ENCODE measurements around the gene ATXN2.

The ATXN2 gene

DNA sequence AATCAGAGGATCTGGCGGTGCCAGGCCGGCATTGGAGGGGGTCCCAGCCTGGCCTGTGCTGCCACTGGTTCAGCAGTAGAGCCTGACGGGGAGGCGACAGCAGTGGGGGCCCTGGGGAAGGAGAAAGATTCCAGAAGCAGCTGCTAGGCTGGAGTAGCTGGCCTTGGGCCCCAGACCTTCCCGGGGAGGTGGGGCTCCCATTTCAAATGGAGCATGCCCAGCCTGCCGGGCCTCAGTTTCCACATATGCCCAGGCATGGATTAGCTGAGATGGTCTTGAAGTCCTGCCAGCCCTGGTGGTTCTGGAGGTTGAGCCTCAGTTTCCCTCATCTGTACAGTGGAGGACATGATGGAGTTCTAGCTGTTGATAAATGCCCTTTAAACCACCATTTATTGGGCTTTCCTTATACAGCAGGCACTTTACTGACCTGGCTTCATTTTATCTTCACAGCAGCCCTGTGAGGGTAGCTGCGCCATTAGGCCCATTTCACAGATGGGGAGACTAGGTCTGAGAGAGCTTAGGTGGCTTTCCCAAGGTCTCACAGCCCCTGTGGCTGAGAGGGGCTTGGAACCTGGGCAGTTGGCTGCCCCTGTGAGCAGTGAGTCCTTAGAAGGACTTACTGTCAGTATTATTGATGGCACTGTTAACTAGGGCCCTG lies 171.6 kb downstream of the ATXN2 start:
- Histone ChIP-seq H3K36me3 (ENCODE audit: control insufficient read depth, low read depth, low read length) (peaks cover 3% of the 10 kb centered on the region), H3K27me3 (ENCODE audit: control insufficient read depth, insufficient read depth, low read length) (no peaks in the 10 kb centered on the region), H3K9ac (ENCODE audit: low read length) (no peak overlapping the region), H3K4me1 (ENCODE audit: control insufficient read depth, low read depth, low read length) (peaks cover 11% of the 10 kb centered on the region), H3K4me3 (ENCODE audit: low read length) (no peak overlapping the region), H3K27ac (ENCODE audit: low read length) (no peak overlapping the region), H3K9me3 (ENCODE audit: control insufficient read depth, low read depth, low read length) (no peaks in the 10 kb centered on the region)

DNA sequence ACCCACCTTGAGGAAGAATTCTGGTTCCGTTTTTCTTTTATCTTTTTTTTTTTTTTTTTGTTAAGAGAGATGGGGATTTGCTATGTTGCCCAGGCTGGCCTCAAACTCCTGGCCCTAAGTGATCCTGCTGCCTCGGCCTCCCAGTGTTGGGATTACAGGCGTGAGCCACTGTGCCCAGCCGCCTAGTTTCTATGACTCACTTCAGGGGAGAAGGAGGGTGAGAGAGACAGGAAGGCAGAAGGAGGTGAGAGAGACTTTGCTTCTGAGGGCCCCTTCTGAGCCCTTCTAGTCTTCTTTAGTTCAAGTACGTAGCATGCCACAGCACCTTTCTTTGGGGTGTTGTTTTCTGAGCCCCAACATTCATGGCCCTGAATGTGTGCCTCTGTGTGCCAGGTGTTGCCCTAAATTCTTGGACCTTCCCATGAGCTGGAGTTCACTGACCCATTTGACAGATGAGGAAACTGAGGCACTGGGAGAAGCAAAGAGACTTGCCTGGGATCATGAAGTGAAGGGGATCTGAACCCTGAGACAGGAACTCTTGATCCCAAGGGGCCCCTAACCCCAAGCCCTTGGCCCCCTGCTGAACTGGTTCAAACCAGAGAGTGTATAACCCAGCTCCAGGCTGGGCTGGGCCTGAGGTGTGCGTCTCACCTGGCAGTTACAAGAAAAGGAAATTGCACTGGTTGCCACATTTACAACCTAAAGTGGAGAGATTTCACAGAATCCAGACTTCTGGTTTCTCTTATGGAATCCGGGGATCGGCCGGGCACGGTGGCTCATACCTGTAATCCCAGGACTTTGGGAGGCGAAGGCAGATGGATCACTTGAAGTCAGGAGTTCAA lies 172.6 kb downstream of the ATXN2 start:
- Histone ChIP-seq H3K9me3 (ENCODE audit: control insufficient read depth, low read depth, low read length) (no peaks in the 10 kb centered on the region), H3K4me3 (ENCODE audit: low read length) (no peak overlapping the region), H3K27me3 (ENCODE audit: control insufficient read depth, insufficient read depth, low read length) (no peaks in the 10 kb centered on the region), H3K4me1 (ENCODE audit: control insufficient read depth, low read depth, low read length) (peaks cover 16% of the 10 kb centered on the region), H3K36me3 (ENCODE audit: control insufficient read depth, low read depth, low read length) (peaks cover 3% of the 10 kb centered on the region), H3K9ac (ENCODE audit: low read length) (no peak overlapping the region), H3K27ac (ENCODE audit: low read length) (no peak overlapping the region)

DNA sequence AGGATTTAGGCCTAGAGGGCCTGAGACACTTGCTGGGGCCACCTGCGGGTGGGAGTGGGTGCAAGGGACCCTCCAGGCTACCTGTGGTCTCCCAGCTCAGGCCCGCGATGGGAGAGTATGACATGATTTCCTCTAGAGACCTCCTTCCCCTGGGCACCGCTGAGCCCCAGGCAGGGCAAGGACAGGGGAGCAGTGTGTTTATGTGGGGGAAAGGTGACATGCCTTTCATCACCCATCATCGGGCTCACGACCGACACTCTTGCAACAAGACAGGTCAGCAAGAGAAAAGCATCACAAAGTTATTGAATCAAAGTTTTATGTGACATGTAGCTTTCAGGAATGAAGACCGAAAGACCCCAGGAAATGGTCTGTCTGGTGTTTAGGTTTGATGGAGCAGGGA lies 173.5 kb downstream of the ATXN2 start:
- peaks cover 13% of the 10 kb centered on the region for H3K4me1 ChIP-seq (ENCODE audit: control insufficient read depth, low read depth, low read length)
- H3K4me3 ChIP-seq (ENCODE audit: low read length) = no peak overlapping the region
- peaks cover 3% of the 10 kb centered on the region for H3K36me3 ChIP-seq (ENCODE audit: control insufficient read depth, low read depth, low read length)
- H3K9ac ChIP-seq (ENCODE audit: low read length) = no peak overlapping the region
- no peaks in the 10 kb centered on the region for H3K27me3 ChIP-seq (ENCODE audit: control insufficient read depth, insufficient read depth, low read length)
- H3K9me3 ChIP-seq (ENCODE audit: control insufficient read depth, low read depth, low read length) = no peaks in the 10 kb centered on the region
- H3K27ac ChIP-seq (ENCODE audit: low read length) = no peak overlapping the region

DNA sequence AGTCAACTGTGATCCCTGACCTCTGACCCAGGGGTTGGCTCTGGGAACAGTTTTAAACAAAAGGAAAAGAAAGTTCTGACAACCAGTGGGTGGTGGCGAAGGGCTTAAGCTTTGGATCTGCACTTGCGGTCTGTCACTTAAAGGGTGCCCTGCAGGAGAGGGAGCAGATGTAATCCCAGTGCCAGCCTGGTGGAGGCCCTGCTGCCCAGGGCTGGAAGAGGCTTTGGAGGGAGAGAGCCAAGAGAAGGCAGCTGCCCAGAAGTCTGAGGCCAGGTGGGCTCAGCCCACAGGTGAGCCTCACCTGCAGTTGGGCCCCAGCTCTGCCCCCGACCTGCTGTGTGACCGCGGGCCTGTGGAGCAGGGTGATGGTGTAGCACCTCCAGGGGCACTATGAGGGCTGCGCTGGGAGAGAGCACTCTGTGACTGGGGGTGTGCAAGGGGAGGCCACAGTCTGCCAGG lies 174.3 kb downstream of the ATXN2 start:
- Histone ChIP-seq H3K27ac (ENCODE audit: low read length) (no peak overlapping the region), H3K9ac (ENCODE audit: low read length) (no peak overlapping the region), H3K36me3 (ENCODE audit: control insufficient read depth, low read depth, low read length) (peaks cover 3% of the 10 kb centered on the region), H3K27me3 (ENCODE audit: control insufficient read depth, insufficient read depth, low read length) (no peaks in the 10 kb centered on the region), H3K9me3 (ENCODE audit: control insufficient read depth, low read depth, low read length) (no peaks in the 10 kb centered on the region), H3K4me1 (ENCODE audit: control insufficient read depth, low read depth, low read length) (peaks cover 13% of the 10 kb centered on the region), H3K4me3 (ENCODE audit: low read length) (no peak overlapping the region)

DNA sequence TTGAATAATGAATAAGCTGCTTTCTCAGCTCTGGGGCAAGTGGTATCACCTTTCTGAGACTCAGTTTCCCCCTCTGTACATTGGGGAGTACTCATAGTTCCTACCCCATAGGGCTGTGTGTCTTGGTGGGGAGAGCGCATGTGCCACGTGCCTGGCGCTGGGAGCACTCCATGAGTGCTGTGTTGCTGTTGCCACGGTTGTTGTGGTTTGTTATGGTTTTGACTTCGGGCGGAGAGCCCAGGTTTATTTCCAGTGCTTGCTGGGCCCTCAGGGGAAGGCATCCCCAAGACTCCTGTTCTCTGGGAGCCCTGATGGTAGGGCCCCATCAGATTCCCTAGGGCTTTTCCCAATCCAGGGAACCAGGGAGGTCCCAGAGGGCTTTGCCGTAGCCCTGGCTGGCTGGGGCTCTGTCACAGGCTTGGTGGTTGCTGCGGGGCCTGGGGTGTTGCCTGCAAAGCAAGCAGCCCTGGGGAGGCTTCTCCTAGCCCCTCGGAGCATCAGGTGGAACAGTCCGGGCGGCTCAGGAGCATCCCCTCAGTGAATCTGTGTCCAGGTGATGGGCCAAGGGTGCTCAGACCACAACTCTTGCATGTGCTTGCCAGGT lies 174.8 kb downstream of the ATXN2 start:
- H3K27ac ChIP-seq (ENCODE audit: low read length) = no peak overlapping the region
- H3K4me1 ChIP-seq (ENCODE audit: control insufficient read depth, low read depth, low read length) = peaks cover 13% of the 10 kb centered on the region
- H3K36me3 ChIP-seq (ENCODE audit: control insufficient read depth, low read depth, low read length) = peaks cover 9% of the 10 kb centered on the region
- H3K9me3 ChIP-seq (ENCODE audit: control insufficient read depth, low read depth, low read length) = no peaks in the 10 kb centered on the region
- no peak overlapping the region for H3K9ac ChIP-seq (ENCODE audit: low read length)
- no peaks in the 10 kb centered on the region for H3K27me3 ChIP-seq (ENCODE audit: control insufficient read depth, insufficient read depth, low read length)
- no peak overlapping the region for H3K4me3 ChIP-seq (ENCODE audit: low read length)

DNA sequence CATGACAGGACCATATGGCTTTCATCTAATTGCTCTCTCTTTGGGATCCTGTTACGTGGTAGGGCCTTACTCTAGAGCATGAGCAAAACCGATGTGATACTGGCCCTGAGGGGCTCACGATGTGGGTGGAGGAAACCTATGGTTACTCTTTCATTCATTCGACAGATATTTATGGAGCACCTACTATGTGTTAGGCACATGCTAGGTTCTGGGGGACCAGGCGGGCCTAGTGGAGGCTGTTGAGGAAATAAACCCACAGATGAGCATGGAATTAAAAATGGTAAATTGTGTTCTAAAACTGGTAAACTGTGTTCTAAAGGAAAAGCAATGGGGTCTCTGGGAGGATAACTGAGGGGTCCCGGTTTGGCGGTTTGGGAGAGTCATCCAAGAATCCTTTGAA lies 178.6 kb downstream of the ATXN2 start:
- H3K9ac ChIP-seq (ENCODE audit: low read length) = no peak overlapping the region
- no peak overlapping the region for H3K27ac ChIP-seq (ENCODE audit: low read length)
- no peaks in the 10 kb centered on the region for H3K27me3 ChIP-seq (ENCODE audit: control insufficient read depth, insufficient read depth, low read length)
- peaks cover 13% of the 10 kb centered on the region for H3K4me1 ChIP-seq (ENCODE audit: control insufficient read depth, low read depth, low read length)
- H3K4me3 ChIP-seq (ENCODE audit: low read length) = no peak overlapping the region
- no peaks in the 10 kb centered on the region for H3K9me3 ChIP-seq (ENCODE audit: control insufficient read depth, low read depth, low read length)
- peaks cover 6% of the 10 kb centered on the region for H3K36me3 ChIP-seq (ENCODE audit: control insufficient read depth, low read depth, low read length)

DNA sequence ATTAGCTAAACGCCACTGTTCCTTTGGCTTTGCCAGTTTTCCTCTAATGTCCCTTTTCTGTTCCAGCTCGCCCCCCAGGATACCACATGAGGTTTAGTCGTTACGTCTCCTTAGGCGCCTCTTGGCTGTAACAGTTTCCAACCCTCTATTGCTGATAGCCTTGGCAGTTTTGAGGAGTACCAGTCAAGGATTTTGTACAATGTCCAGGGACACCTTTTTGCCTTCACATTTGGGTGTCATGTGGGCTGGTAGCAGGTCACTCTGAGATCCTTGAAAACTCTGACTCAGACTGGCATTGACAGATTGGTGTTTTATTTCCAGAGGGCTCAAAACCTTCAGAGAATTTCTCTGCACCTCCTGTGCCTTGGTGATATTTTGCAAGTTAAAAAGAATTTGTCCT lies 179.3 kb downstream of the ATXN2 start:
- H3K27me3 ChIP-seq (ENCODE audit: control insufficient read depth, insufficient read depth, low read length) = no peaks in the 10 kb centered on the region
- peaks cover 13% of the 10 kb centered on the region for H3K4me1 ChIP-seq (ENCODE audit: control insufficient read depth, low read depth, low read length)
- H3K4me3 ChIP-seq (ENCODE audit: low read length) = no peak overlapping the region
- no peak overlapping the region for H3K27ac ChIP-seq (ENCODE audit: low read length)
- H3K9me3 ChIP-seq (ENCODE audit: control insufficient read depth, low read depth, low read length) = no peaks in the 10 kb centered on the region
- H3K9ac ChIP-seq (ENCODE audit: low read length) = no peak overlapping the region
- peaks cover 6% of the 10 kb centered on the region for H3K36me3 ChIP-seq (ENCODE audit: control insufficient read depth, low read depth, low read length)

DNA sequence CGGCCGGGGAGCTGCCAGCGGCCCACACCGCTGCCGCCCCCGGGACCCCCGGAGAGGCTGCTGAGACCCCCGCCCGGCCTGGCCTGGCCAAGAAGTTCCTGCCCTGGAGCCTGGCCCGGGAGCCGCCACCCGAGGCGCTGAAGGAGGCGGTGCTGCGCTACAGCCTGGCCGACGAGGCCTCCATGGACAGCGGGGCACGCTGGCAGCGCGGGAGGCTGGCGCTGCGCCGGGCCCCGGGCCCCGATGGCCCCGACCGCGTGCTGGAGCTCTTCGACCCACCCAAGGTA lies 180.6 kb downstream of the ATXN2 start:
- H3K27ac ChIP-seq (ENCODE audit: low read length) = no peak overlapping the region
- no peaks in the 10 kb centered on the region for H3K27me3 ChIP-seq (ENCODE audit: control insufficient read depth, insufficient read depth, low read length)
- no peaks in the 10 kb centered on the region for H3K9me3 ChIP-seq (ENCODE audit: control insufficient read depth, low read depth, low read length)
- H3K9ac ChIP-seq (ENCODE audit: low read length) = no peak overlapping the region
- no peak overlapping the region for H3K4me3 ChIP-seq (ENCODE audit: low read length)
- peaks cover 6% of the 10 kb centered on the region for H3K36me3 ChIP-seq (ENCODE audit: control insufficient read depth, low read depth, low read length)
- peaks cover 10% of the 10 kb centered on the region for H3K4me1 ChIP-seq (ENCODE audit: control insufficient read depth, low read depth, low read length)

DNA sequence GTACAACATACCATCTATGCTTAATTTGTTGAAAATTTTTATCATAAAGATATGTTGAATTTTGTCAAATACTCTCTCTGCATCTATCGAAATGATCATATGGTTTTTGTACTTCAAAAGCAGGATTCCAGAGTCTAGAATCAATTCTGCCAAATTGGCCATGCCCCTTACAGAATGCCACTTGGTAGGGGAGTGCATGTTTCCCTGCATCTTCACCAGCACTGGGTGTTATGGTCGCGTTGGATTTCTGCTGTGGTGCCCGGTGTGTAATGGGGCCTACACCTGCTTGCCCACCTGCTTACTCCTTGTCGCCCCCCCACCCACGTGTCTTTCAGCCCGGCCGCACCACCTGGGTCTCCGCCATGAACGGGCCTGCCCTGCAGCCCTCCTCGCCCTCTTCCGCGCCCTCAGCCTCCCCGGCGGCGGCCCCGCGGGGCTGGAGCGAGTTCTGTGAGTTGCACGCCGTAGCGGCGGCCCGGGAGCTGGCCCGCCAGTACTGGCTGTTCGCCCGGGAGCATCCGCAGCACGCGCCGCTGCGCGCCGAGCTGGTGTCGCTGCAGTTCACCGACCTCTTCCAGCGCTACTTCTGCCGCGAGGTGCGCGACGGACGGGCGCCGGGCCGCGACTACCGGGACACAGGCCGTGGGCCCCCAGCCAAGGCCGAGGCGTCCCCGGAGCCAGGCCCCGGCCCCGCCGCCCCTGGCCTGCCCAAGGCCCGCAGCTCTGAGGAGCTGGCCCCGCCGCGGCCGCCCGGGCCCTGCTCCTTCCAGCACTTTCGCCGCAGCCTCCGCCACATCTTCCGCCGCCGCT lies 181.1 kb downstream of the ATXN2 start:
- Histone ChIP-seq H3K4me1 (ENCODE audit: control insufficient read depth, low read depth, low read length) (peaks cover 15% of the 10 kb centered on the region), H3K27ac (ENCODE audit: low read length) (no peak overlapping the region), H3K9ac (ENCODE audit: low read length) (no peak overlapping the region), H3K4me3 (ENCODE audit: low read length) (no peak overlapping the region), H3K9me3 (ENCODE audit: control insufficient read depth, low read depth, low read length) (no peaks in the 10 kb centered on the region), H3K27me3 (ENCODE audit: control insufficient read depth, insufficient read depth, low read length) (no peaks in the 10 kb centered on the region), H3K36me3 (ENCODE audit: control insufficient read depth, low read depth, low read length) (peaks cover 6% of the 10 kb centered on the region)

DNA sequence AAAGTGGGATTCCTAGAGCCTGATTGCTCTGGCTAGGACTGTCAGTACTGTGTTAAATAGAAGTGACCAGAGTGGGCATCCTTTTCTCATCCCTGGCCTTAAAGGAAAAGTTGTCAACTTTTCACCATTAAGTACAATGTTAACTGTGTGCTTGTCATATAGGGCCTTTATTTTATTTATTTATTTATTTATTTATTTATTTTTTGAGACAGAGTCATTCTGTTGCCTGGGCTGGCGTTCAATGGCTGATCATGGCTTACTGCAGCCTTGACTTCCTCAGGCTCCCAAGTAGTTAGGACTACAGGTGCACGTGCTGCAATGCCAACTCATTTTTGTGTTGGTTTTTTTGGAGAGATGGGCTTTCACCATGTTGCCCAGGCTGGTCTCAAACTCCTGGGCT lies 181.8 kb downstream of the ATXN2 start:
- Histone ChIP-seq H3K4me1 (ENCODE audit: control insufficient read depth, low read depth, low read length) (peaks cover 18% of the 10 kb centered on the region), H3K27ac (ENCODE audit: low read length) (no peak overlapping the region), H3K4me3 (ENCODE audit: low read length) (no peak overlapping the region), H3K27me3 (ENCODE audit: control insufficient read depth, insufficient read depth, low read length) (no peaks in the 10 kb centered on the region), H3K9me3 (ENCODE audit: control insufficient read depth, low read depth, low read length) (no peaks in the 10 kb centered on the region), H3K9ac (ENCODE audit: low read length) (no peak overlapping the region), H3K36me3 (ENCODE audit: control insufficient read depth, low read depth, low read length) (peaks cover 6% of the 10 kb centered on the region)

DNA sequence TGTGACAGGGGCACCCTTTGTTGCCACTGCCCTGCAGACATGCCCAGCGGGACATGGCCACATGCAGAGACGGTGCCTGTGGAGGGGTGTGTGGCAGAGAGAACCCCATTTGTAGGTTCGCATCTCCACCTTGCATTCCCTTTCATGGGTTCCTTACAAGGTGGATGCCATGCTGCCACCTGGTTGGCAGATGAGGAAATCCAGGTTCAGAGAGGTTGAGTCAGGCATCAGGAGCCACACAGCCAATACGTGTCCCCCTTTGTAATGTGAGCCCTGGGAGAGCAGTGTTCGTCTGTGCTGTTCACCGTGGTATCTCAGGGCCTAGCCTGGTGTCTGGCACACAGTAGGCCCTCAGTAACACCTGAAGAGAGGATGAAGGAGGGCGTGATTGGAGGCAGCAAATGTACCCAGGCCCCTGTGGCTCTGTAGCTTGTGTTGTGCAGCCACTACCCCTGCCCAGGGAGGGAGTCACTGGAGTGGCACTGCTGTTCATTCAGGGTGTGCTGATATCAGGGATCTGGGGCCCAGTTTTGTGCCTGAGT lies 184.3 kb downstream of the ATXN2 start:
- no peaks in the 10 kb centered on the region for H3K9me3 ChIP-seq (ENCODE audit: control insufficient read depth, low read depth, low read length)
- no peak overlapping the region for H3K4me3 ChIP-seq (ENCODE audit: low read length)
- H3K36me3 ChIP-seq (ENCODE audit: control insufficient read depth, low read depth, low read length) = peaks cover 5% of the 10 kb centered on the region
- no peak overlapping the region for H3K9ac ChIP-seq (ENCODE audit: low read length)
- peaks cover 29% of the 10 kb centered on the region for H3K4me1 ChIP-seq (ENCODE audit: control insufficient read depth, low read depth, low read length)
- no peak overlapping the region for H3K27ac ChIP-seq (ENCODE audit: low read length)
- H3K27me3 ChIP-seq (ENCODE audit: control insufficient read depth, insufficient read depth, low read length) = no peaks in the 10 kb centered on the region

Data from iPS-18a (cell line).